Right lobe of liver (tissue), 6 donors: ENCODE results near the gene GRIK1. TPM values are rescaled to one million over a fixed set of nuclear protein-coding genes. Genes with fewer than 3 reads are reported as not detected.

ENCODE experiments used
- ATAC-seq, 4 donors: fragments of 200-7000 bp; cut with Tn5 transposase; one replicate each; pipeline ENCODE4 v1.9.1; 2020; ENCODE audit warnings: mild to moderate bottlenecking in 4 of 4, moderate library complexity in 4 of 4
- DNase-seq, 3 donors: peaks; one replicate each; pipeline ENCODE4 v3.0.0-alpha.2; 2020
- H3K27ac ChIP-seq, 3 donors: fragments of 200-600 bp; one replicate each; pipeline ENCODE4 v1.8.0; 2022
- H3K27me3 ChIP-seq, 2 donors: fragments of 200-600 bp; one replicate each; pipeline ENCODE4 v1.8.0; 2022
- H3K36me3 ChIP-seq, 4 donors: fragments of 200-600 bp; sonication (generic) in 1 of 4; one replicate each; pipeline versions ENCODE4 v1.5.1 to v1.8.0; 2017 to 2022; ENCODE audit warnings: control low read depth in 1 of 4
- H3K4me1 ChIP-seq, 4 donors: fragments of 200-600 bp; sonication (generic) in 1 of 4; one replicate each; pipeline versions ENCODE4 v1.5.1 to v1.8.0; 2017 to 2022; ENCODE audit warnings: control low read depth in 1 of 4
- H3K4me3 ChIP-seq, 3 donors: fragments of 200-600 bp; one replicate each; pipeline ENCODE4 v1.8.0; 2022
- H3K9me3 ChIP-seq, 4 donors: fragments of 200-600 bp; sonication (generic) in 1 of 4; one replicate each; pipeline versions ENCODE4 v1.5.1 to v1.8.0; 2017 to 2022; ENCODE audit warnings: control low read depth in 1 of 4
- CTCF ChIP-seq, 4 donors: fragments of 200-600 bp in 3 of 4; fragments of 450-650 bp in 1 of 4; IDR thresholded peaks; one replicate each; pipeline versions ENCODE4 v1.5.1 to v1.8.0; 2016 to 2022; ENCODE audit warnings: antibody characterized with exemption in 4 of 4, mild to moderate bottlenecking in 2 of 4
- POLR2A ChIP-seq: fragments of 450-650 bp; IDR thresholded peaks from one replicate; pipeline ENCODE4 v1.6.1; 2017; ENCODE audit warnings: antibody characterized with exemption, mild to moderate bottlenecking
- WGBS: methylation state at CpG from one replicate; pipeline ENCODE4 v1.1.6; 2018; ENCODE audit warnings: low coverage, low lambda C conversion rate; ENCODE audit not compliant: insufficient coverage; ENCODE audit errors: missing lambda C conversion rate; 5-methylcytosine and 5-hydroxymethylcytosine counted together
- intact Hi-C, 2 donors: fragments of 100-400 bp; cut with DNase I; formaldehyde crosslinking; loops; one replicate each; pipeline versions ENCODE4 v1.11.2 to v1.14.1; 2022
- total RNA-seq, 6 experiments: library from RNA; depleted of rRNA in 2 of 6; stranded (reverse); fragments of >200 nt in 2 of 6; fragmentation: NEBNext Ultra II Directional in 3 of 6; extraction: Animal tissue kit (Norgen Biotek cat#: 25700) in 3 of 6; gene quantifications; one replicate each; pipeline versions ENCODE4 v1.1.0 to v1.2.4, GENCODE V29; 2016 to 2023
- donor health status: DM: no; HTN: yes; CAD: no.
- donor health status: DM: no; HTN: no; CAD: no.
- donor health status: DM: no; HTN: no; CAD: no.
- donor health status: DM: no; HTN: yes; CAD: no.
- donor health status: DM: no; HTN: yes; CAD: no.

The GRIK1 gene
- total RNA-seq, 6 experiments from 2014 or later = not detected

GRCh38 chr21:29645666-29646553, 293.9 kb downstream of the GRIK1 start:
- intact Hi-C loops = no loop called here
- DNase-seq (no peak), ATAC-seq (no peak)
- Histone ChIP-seq H3K4me3 (no peak overlapping the region), H3K9me3 (no peaks in the 10 kb centered on the region), H3K36me3 (no peaks in the 10 kb centered on the region), H3K27ac (no peak overlapping the region), H3K4me1 (no peaks in the 10 kb centered on the region), H3K27me3 (no peaks in the 10 kb centered on the region)
- WGBS = 92% methylated on average over 3 of the region's 3 CpGs
- TF ChIP-seq CTCF (IDR thresholded peaks at IDR 0.05) (no peak), POLR2A (no peak)

- 57% methylated on average over 2 of the region's 3 CpGs for WGBS
- DNase-seq (no peak), ATAC-seq (no peak)
- Histone ChIP-seq H3K27ac (no peak overlapping the region), H3K36me3 (no peaks in the 10 kb centered on the region), H3K4me1 (no peaks in the 10 kb centered on the region), H3K27me3 (no peaks in the 10 kb centered on the region), H3K4me3 (no peak overlapping the region), H3K9me3 (no peaks in the 10 kb centered on the region)
- intact Hi-C loops = no loop called here
- TF ChIP-seq CTCF (IDR thresholded peaks at IDR 0.05) = no peak
- TF ChIP-seq POLR2A = no peak
These were observed 296.5 kb downstream of the GRIK1 start for GRCh38 chr21:29643289-29643688.

GRCh38 chr21:29642551-29643245, 297.1 kb downstream of the GRIK1 start:
- H3K4me3 ChIP-seq = no peak overlapping the region
- TF ChIP-seq POLR2A (no peak), CTCF (IDR thresholded peaks at IDR 0.05) (no peak)
- DNase-seq (no peak), ATAC-seq (no peak)
- H3K27ac ChIP-seq = no peak overlapping the region
- no peaks in the 10 kb centered on the region for H3K36me3 ChIP-seq
- 73% methylated on average over 5 of the region's 10 CpGs for WGBS
- no peaks in the 10 kb centered on the region for H3K4me1 ChIP-seq
- H3K9me3 ChIP-seq = no peaks in the 10 kb centered on the region
- no peaks in the 10 kb centered on the region for H3K27me3 ChIP-seq
- intact Hi-C loops = no loop called here

DNA sequence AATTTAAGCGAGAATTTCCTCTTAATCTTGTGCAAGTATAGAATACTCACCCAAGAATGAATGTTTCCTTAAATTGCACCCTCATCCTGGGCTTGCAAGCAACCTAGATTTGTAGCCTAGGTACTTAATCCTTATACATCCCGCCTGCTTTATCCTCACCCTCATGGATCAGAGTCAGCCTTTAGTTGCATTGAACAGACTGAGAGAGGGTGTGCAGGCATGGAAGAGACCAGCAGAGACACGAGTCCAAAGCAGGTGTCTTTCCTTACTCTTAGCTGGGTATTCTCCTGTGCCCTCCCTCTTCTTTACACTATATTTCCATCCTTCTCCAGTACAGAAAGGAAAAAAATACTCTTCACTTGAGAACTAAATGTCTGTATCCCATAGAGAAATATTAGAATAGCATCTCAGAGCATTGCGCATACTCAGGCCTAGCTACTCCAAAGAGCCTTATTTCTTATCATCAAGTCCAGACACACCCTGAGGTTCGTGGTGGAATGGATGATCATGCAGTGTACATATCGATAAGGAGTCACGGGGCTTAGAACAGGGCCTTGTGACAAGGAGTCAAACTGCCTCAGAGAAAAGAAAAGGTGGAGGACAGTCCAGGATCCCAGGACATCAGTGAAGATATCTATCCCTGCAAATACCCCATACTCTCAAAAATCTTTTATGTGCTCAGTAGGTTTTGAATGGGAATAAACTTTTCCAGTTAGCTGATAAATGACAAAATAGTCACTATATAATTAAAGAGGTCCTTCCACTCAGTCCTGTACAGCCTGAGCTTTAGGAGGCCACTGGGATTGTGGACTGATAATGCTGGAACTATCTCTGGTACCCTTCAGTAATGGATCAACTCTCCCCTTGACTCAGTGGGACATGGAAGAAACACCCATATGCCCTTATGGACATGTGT, 297.9 kb downstream of the GRIK1 start:
- no peak overlapping the region for H3K27ac ChIP-seq
- DNase-seq (no peak), ATAC-seq (no peak)
- no peak for TF ChIP-seq CTCF (IDR thresholded peaks at IDR 0.05)
- TF ChIP-seq POLR2A = no peak
- no peak overlapping the region for H3K4me3 ChIP-seq
- no peaks in the 10 kb centered on the region for H3K36me3 ChIP-seq
- intact Hi-C loops = no loop called here
- H3K9me3 ChIP-seq = no peaks in the 10 kb centered on the region
- no peaks in the 10 kb centered on the region for H3K4me1 ChIP-seq
- H3K27me3 ChIP-seq = no peaks in the 10 kb centered on the region
- WGBS = 74% methylated on average over 6 of the region's 7 CpGs
